T-helper 2 cell (primary cell): Measurements from ENCODE around the gene TSPAN2.

Experiments
- DNase-seq, 5 experiments: peaks; one replicate each; pipeline versions ENCODE4 v3.0.0 to v3.0.0-alpha.2; 2012 to 2022
- total RNA-seq, 2 donors: gene quantifications; one replicate each; lab custom pipeline; 2026; lab: John Stamatoyannopoulos, UW

TSPAN2 gene
- total RNA-seq, result 5.0 to 13.3 reads per million in 2 donors

DNA sequence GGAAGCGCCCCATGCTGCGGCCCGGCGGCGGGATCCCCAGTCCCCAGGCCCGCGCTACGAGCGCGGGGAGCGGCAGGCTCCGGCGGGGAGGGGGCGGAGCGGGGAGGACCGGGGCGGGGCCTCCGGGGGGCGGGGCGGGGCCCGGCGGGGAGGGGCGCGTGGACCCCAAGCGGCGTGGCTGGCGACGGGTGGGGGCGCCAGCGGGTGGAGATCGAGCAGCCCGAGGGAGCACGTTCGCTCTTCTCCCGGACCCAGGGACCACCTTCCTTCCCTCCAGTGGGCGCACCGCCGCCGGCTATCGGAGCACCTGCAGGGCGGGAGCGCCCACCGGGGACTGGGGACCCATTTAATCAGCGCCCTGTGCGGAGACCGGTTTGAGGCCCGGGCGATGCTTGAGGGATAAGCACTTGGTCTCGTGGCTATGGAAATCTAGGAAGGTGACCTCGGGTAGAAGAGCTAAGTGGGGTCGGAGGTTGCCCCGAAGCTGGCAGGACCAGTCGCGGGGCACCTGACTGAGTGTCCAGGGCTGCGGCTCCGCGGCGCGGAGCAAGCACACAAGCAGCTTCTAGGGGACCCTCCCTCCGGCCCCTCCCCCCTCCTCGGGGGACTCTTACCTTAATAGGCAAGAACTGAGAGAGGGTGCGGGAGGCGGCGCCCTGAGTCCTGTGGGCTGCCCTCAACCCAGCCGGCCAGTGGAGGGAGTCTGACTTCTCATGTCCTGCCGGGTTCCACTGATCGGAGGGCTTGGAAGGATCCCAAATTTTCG, at the start of gene TSPAN2:
Gene TSPAN2, minus strand, starts transcription at position 84 of the 766 bp plus-strand sequence. Its CDS starts 71 bp downstream, at position 13.
- peak; percentile 27 to 57 (median 44) for DNase-seq

- peak in 4 of 5 experiments; percentile 20 to 66 (median 24) for DNase-seq
Measured at GRCh38 chr1:115138973-115139372, 49.7 kb upstream of the TSPAN2 start.

DNA sequence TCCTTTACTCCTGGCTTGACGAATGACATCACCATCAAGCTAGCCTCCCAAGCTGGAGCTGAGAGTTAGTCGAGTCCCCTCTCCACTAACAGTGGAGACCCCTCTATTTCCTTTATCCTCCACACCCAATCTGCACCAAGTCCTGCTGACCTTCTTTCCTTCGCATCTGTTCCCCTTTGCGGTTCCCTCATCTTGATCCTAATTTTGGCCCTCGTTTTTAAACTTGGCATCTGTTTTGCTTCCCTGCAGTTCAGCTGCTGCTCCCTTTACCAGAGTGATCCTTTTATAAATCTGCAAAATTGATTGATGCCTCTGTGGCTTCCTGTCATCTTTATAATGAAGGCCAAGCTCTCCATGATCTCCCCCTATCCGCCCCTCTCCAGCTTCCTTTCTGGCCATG, 49.0 kb upstream of the TSPAN2 start:
- no peak for DNase-seq

DNA sequence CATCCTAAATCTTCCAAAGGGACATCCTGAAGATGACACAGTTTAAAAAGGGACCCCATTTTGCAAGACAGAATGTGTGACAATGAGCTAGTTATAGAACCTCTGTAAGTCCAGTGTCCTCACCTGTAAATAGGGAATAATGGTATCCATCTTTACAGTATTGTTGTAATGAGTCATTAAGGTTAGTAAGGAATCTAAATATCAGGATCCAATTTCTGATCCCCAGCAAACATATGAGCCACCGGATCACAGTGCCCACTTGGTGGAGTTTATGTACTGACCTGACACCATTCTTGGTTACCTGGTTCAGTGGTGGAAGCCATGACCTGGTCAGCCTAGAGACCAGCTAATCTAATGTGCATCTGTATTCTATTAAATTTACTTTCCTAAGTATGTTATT, 47.9 kb upstream of the TSPAN2 start:
- DNase-seq, result no peak

GRCh38 chr1:115136706-115137105, 47.4 kb upstream of the TSPAN2 start:
- no peak for DNase-seq

GRCh38 chr1:115136106-115136505, 46.8 kb upstream of the TSPAN2 start:
- no peak for DNase-seq

GRCh38 chr1:115135681-115136080, 46.4 kb upstream of the TSPAN2 start:
- DNase-seq, result no peak

DNA sequence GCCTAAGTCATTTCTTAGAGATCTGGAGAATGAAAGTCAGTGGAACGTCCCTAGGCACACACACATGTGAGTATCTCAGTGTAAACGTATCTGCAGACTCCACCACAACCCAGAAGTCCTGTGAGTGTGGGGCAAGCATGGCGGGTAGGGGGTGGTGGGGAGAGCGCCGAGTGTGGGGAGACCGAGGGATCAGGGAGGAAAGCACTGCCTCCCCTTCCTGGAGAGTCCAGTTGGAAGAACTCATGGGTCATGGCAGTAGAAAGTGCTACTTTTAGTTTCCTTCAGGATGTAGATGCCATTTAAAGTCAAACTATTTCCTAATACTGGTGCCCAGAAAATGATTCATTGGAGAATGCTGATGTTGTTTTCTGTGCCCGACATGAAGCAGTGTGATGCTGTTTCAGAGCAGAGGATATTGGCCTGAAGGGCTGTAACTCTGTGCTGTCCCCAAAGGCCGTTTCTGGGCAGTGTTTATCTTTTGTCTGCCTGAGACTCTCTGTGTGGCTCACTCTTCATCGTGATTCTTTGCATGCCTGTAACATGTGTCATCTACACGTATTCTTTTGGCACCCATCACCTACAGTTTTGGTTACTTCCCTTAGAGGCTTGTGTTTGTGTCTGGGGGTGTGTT, 45.7 kb upstream of the TSPAN2 start:
- DNase-seq, result no peak

GRCh38 chr1:115134231-115134630, 44.9 kb upstream of the TSPAN2 start:
- DNase-seq, result no peak

GRCh38 chr1:115133440-115133839, 44.1 kb upstream of the TSPAN2 start:
- no peak for DNase-seq

DNA sequence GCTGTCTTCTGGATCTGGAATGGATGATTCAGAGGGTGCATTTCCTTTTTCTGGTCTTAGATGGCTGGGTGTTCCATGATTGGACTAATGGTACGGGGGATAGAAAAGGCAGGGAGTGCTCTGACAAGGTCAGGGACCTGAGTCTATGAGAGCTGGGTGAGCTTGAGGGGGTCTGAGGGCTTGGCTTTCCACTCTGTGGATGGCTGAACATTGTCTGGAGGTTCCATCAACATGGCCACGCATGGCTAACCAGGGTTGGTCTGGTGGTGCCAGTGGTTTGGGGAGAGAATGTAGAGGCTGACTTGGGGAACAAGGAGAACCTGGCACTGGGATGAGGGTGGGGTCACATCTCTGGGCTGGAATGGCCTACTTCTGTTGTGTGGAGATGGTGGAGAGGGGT, 41.5 kb upstream of the TSPAN2 start:
- no peak for DNase-seq

DNA sequence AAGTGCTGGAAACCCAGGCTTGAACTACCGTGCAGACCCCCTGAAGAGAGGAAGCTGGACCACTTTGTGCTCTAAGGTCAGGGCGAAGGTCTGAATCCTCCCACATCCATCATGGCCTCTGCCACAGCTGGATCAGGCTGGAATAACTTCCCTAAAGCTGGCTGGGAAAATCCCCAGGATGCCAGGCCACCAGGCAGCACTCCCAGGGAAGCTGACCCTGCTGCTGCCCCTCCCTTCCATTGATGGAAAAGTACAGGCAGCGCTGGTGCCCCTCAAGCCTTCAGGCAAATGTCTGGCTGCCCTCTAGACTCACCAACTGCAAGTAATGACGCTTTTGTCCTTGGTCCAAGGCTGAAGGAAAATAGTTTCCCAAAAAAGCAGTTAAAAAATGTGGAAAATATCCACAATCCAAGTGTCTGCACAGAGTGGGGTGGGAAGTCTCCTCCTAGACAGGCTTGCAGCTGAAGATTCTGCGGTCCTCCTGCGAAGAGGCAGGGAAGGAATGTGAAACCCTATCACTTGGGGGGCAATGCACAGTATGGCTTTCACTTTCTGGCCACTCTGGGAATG, 39.9 kb upstream of the TSPAN2 start:
- DNase-seq, result no peak

DNA sequence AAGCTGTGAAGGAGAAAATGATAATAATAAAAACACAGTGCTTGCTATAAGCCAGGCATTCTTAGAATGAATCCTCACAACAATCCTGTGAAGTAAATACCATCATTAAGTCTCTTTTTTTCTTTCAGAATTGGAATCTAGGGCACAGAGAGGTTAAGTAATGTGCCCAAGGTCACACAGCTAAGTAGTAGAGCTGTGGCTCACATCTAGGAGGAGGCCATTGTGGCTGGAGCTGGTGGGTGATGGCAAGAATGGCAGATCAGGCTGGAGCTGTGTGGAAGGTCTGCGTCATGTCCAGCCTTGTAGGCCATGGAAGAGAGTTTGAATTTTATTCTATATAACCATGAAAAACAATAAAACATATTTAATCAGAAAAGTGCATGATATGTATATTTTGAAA, 38.2 kb upstream of the TSPAN2 start:
- DNase-seq, result no peak

DNA sequence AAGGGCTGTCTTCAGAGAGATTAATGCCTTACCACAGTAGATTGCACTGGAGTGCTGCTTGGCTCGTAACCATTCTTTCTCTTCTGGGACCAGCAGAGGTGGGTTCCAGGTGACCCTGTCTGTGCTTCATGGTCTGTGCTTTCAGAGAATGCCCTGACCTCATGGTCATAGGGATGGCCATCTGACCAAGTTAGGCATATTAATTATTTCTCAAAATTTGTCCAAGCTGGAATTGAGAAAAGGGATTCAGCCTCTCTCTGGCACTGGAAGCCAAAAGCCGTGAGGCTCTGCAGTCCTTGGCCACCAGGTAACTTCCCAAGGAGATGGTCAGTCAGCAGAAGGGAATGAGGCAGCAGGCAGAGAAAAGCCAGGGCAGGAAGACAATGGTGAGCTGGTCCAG, 37.2 kb upstream of the TSPAN2 start:
- no peak for DNase-seq

GRCh38 chr1:115123116-115123515, 33.8 kb upstream of the TSPAN2 start:
- DNase-seq, result no peak

GRCh38 chr1:115121793-115122192, 32.5 kb upstream of the TSPAN2 start:
- DNase-seq, result no peak

DNA sequence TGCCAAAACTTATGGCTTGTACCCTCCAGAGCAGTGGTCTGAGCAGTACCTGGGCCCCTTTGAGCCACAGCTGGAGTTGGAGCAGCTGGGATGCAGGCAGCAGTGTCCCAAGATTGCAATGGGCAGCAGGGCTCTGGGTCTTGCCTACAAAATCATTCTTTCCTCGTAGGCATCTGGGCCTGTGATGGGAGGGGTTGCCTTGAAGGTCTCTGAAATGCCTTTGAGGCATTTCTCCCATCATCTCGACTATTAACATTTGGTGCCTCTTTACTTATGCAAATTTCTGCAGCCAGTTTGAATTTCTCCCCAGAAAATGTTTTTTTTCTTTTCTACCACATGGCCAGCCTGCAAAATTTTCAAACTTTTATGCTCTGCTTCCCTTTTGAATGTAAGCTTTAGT, 31.0 kb upstream of the TSPAN2 start:
- DNase-seq, result no peak

DNA sequence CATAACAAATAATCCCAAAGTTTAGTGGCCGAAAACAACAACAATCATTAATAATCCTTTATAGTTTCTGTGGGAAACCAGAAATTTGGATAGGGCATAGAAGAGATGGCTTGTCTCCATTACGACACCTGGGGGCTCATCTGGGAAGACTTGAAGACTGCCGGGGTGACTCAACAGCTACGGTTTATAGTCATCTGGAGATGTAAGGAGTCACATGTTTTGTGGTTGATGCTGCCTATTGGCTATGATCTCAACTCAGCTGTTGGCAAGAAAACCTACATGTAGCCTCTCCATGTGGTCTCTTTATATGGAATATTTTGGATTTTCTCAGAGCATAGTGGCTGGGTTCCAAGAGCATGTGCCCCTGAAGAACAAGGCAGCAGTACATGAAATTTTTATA, 29.3 kb upstream of the TSPAN2 start:
- no peak for DNase-seq

DNA sequence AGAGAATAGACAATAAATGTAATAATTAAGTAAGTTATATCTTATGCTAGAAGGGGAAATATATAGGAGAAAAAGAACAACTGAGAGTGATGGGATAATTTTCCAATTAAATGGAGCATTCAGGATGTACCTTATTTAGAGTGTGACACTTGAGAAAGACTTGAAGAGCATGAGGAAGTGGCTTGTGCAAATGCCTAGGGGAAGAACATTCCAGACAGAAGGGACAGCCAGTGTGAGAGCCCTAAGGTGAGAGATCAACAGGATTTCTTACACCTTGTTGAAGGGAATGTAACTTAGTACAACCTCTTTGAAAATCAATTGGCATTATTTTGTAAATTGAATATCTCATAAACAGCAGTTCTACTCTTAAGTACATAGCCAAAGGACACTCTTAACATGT, 28.8 kb upstream of the TSPAN2 start:
- no peak for DNase-seq

GRCh38 chr1:115117298-115117697, 28.0 kb upstream of the TSPAN2 start:
- DNase-seq, result no peak

DNA sequence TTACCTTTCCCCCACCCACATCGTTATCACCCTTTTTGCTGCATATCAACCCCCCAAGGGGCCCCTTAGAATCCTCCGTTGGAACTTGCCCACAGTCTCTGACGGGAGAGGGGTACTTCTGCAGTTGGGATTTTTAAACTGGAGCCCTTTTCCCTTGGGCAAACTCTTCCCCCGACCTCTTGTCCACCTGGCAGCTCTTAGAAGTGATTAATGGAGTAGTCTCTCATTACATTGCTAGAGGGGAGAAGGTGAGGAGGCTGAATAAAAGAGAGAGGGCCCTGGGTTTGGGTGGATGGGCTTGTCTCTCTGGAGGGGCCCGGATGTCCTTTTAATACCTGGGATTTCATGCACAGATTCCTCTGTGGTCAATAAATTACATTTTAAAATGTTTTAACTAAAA, 27.2 kb upstream of the TSPAN2 start:
- DNase-seq, result no peak

- DNase-seq, result no peak
Measured at GRCh38 chr1:115115521-115116161, 26.3 kb upstream of the TSPAN2 start.

DNA sequence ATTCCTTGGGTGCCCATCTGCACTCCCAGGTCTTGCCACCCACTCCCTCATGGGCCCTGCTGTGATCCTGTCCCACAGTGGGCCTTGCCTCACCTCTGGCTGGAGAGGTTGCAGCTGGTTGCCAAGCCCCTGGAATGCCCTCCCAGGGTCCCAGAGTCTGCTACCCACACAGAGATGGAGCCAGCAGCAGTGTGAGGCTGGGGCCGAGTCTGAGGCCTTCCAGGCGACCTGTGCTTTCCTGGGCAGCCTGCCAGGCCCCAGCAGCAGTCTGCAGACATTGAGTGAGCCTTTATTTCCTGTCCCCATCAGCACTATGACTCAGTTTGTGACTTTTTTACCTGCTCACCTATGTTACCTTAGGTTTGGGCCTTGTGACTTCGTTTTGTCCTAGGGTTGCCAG, 25.0 kb upstream of the TSPAN2 start:
- peak in 1 of 5 experiments; percentile 27 for DNase-seq

GRCh38 chr1:115113766-115114165, 24.5 kb upstream of the TSPAN2 start:
- no peak for DNase-seq
